DOHH2 (cell line): Measurements from ENCODE around the gene CEP57L1.

Experiments
- EZH2phosphoT487 ChIP-seq: fragments of 200-600 bp; sonication (generic); IDR thresholded peaks from 2 replicates; pipeline ENCODE4 v1.6.1; 2017; ENCODE audit warnings: borderline replicate concordance, mild to moderate bottlenecking, antibody characterized with exemption, low read length, moderate library complexity, mixed read lengths
- TF ChIP-seq, protein P1 (sequence below): fragments of 200-600 bp; sonication (generic); IDR thresholded peaks from one replicate; pipeline ENCODE4 v1.5.1; 2014; ENCODE audit warnings: antibody characterized with exemption, mild to moderate bottlenecking, low read depth, low read length; ENCODE audit not compliant: poor library complexity, severe bottlenecking

DNA sequence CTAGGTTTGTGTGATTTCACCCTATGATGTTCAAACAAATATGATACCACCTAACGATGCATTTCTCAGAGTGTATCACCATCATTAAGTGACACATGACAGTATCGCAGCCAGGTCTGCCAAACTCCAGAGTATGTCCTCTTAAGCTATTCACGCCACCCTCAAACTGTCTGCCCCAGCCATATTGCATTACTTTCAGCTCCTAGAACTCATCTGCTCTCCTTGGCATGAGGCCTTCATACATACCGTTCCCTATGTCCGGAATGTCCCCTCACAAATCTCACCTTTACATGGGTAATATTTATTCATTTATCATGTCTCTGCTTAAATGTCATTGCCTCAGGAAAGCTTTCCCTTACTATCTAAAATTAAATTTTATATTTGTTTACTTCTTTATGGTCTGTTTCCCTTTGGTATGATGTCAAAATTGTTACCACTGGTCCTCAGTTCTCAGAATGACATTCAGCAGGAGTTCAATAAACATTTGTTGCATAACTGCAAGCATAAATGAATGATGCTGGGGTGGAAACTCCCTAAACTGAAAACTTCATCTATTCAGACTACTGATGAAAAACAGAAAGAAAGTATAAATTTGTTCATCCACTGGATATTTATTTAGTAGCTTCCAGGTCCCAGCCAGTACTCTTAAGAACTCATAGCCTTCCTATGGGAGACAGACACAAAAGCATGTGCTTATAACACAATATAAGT lies 3.8 kb upstream of the CEP57L1 start:
- TF ChIP-seq, protein P1, sequence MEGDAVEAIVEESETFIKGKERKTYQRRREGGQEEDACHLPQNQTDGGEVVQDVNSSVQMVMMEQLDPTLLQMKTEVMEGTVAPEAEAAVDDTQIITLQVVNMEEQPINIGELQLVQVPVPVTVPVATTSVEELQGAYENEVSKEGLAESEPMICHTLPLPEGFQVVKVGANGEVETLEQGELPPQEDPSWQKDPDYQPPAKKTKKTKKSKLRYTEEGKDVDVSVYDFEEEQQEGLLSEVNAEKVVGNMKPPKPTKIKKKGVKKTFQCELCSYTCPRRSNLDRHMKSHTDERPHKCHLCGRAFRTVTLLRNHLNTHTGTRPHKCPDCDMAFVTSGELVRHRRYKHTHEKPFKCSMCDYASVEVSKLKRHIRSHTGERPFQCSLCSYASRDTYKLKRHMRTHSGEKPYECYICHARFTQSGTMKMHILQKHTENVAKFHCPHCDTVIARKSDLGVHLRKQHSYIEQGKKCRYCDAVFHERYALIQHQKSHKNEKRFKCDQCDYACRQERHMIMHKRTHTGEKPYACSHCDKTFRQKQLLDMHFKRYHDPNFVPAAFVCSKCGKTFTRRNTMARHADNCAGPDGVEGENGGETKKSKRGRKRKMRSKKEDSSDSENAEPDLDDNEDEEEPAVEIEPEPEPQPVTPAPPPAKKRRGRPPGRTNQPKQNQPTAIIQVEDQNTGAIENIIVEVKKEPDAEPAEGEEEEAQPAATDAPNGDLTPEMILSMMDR, result no peak
- TF ChIP-seq EZH2phosphoT487, result no peak
